Measurements from ENCODE around the gene MAP3K3. TPM values are rescaled to one million over a fixed set of nuclear protein-coding genes. Genes with fewer than 3 reads are reported as not detected.

MAP3K3 gene
- total RNA-seq, 1 experiment from 2014 or later: 19.7 TPM

GRCh38 chr17:63652106-63652505, 29.9 kb downstream of the MAP3K3 start:
- no peak for DNase-seq (ENCODE audit: low read depth)

GRCh38 chr17:63653050-63653449, 30.8 kb downstream of the MAP3K3 start:
- no peak for DNase-seq (ENCODE audit: low read depth)

- DNase-seq (ENCODE audit: low read depth): no peak
These were observed 35.6 kb downstream of the MAP3K3 start for GRCh38 chr17:63657786-63658185.

DNA sequence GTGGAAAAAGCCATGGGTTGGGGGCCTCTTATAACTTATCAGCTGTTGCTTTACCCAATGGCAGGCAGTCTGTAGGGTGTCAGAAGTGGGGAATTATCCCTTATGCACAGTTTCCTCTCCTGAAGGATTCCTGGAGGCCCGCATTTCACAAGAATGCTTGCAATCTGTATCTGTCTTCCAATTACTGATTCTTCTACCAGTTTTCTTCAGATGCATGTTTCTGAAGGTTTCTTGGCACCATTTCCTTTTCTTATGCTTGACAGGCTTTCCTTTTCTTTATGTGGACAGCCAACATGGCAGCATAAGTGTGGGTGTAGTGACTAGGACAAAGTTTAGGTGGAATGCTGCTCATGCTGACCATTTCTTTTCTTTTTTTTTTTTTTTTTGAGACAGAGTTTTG, 36.1 kb downstream of the MAP3K3 start:
- DNase-seq (ENCODE audit: low read depth): no peak

DNA sequence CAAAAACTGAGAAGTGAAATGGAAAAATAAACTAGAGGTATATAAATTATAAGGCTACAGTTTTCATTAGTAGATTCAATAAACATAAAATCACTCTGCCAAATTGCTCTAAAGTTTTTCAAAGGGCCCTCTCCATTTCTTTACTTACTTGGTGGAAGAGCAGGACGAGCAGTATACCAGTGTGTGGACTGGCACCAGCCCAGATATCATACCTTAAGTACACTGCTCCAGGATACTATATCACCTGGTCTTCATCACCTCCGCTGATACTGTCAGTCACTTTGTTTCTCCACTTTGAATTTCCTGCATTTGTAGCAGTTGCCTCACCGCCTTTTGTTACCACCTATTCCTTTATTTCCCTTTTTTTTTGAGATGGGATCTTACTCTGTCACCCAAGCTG, 37.6 kb downstream of the MAP3K3 start:
- DNase-seq (ENCODE audit: low read depth): no peak

DNA sequence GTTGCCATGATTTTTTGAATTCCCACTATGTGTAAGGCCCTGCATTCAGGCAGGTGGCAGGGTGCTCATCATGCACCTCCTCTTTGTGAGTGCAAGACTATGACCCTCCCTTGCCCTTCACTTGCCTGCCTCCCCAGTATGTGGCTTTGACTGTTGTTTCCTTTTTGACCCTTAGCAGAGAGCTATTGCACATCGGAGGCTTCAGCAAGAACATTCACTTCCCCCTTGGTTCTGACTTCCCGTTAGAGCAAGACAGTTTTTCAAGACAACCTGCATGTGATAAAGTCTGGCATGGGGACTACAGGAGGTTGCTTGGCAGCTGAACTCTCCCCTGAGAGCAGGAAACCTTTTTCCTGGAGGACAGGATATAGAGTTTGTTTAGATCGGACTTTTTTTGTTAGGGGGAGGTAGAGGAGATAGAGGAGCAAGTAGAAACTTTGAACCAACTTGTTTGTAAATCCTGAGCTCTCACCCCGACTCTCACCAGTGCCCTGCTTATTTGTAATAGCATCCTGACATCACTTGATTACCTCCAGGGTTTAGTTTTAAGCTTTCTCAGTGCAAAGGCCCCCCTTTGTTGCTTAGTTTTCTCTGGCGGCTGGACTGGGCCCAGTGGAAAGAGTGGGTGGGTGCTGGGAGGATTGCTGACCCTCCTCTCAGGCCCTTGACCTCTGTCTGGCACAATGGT, 43.5 kb downstream of the MAP3K3 start:
- DNase-seq (ENCODE audit: low read depth): no peak

- no peak for DNase-seq (ENCODE audit: low read depth)
These were observed 50.6 kb downstream of the MAP3K3 start for GRCh38 chr17:63672856-63673255.

DNA sequence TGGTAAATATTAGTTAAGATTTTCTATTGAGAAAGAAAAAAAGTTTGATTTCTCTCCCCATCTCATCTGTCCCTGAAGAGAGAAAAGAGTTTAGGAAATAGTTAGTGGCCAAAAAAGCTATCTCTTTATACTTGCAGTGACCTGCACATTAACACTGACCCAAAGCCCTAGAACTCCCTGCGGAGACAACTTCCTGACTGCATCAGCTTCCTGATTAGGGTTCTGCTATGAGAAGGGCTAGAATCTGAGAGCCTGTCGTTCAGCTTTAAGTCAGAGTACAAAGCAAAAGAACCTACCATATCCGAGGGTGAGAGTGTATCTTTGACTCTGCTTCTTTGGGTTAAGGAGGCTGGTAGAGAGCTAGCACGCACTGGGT, 53.0 kb downstream of the MAP3K3 start:
- peak; percentile 33 for DNase-seq (ENCODE audit: low read depth)

GRCh38 chr17:63675607-63676546, 53.7 kb downstream of the MAP3K3 start:
- DNase-seq (ENCODE audit: low read depth): peak; percentile 93

GRCh38 chr17:63676584-63676983, 54.4 kb downstream of the MAP3K3 start:
- DNase-seq (ENCODE audit: low read depth): no peak

DNA sequence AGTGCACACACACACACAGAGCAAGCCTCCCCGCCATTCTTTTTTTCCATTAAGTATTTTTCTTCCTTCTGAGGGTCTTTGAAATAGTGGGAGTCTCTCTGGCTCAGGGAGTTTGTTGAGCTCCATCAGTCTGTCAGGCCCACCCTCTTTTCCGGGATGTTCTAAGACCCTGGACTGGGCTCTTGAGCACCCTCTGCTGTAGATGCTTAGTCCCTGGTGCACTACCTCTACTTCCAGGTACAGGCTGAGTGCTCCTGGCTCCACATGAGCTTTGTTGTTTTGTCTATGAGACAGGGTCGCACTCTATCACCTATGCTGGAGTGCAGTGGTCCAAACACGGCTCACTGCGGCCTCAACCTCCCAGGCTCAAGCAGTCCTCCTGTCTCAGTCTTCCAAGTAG, 57.0 kb downstream of the MAP3K3 start:
- no peak for DNase-seq (ENCODE audit: low read depth)

GRCh38 chr17:63680700-63681099, 58.5 kb downstream of the MAP3K3 start:
- DNase-seq (ENCODE audit: low read depth): no peak

- DNase-seq (ENCODE audit: low read depth): no peak
These were observed 59.3 kb downstream of the MAP3K3 start for GRCh38 chr17:63681530-63681929.

GRCh38 chr17:63682441-63682840, 60.2 kb downstream of the MAP3K3 start:
- no peak for DNase-seq (ENCODE audit: low read depth)

DNA sequence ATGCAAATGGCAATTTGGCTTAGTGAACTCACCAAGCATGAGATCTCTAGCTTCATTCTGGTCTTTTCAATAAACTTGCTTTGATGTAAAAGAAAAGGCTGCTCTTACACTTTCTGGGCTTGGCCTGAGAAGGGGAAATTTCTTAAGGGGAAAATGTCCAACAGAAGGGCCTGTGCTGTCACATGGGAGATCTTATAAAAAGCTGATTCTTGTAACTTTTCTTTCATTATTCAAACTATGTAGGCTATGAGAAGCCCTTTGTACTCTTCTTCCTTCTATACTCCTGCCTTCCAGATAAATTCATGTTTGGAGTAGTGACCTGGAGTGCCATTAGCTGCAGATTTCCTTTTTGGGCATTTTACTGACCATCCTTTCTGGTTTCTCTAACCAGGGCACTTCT, 60.8 kb downstream of the MAP3K3 start:
- no peak for DNase-seq (ENCODE audit: low read depth)

DNA sequence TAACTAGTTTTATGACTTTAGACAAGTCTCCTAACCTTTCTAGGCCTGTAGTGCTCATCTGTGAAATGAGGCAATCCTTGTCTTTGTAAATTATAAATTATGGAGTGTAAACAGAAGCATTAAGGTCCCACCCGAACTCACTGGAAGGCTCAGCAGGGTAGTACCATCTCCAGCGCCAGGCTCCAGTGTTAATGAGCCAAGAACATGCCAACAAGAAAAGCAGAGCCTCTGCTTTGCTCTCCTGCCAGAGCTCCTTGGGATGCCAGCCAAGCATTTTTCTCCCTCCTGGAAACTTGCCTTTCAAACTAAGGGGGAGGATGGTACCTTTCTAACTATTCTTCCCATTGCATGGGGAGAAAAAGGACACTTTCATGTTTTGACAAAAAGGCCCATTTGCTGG, 62.8 kb downstream of the MAP3K3 start:
- DNase-seq (ENCODE audit: low read depth): no peak

DNA sequence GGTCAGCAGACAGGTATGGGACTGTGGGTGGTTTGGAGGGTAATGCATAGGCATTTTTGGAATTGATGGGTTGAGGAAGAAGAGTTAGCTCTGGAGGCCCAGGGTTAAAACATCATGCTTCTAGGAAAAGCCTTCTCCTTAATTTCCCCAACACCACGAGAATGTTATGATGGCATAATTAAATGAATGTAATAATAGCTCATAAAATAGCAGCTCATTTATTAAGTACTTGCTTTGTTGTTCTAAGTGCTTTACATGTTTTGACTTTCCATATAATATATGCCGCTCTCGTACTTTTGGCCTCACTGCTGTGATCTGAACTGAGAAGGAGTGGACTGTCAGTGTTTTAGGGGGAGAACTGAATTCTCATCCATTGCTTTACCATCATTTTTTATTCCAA, 63.4 kb downstream of the MAP3K3 start:
- no peak for DNase-seq (ENCODE audit: low read depth)

GRCh38 chr17:63686138-63686685, 64.0 kb downstream of the MAP3K3 start:
- DNase-seq (ENCODE audit: low read depth): no peak

GRCh38 chr17:63688396-63689020, 66.3 kb downstream of the MAP3K3 start:
- DNase-seq (ENCODE audit: low read depth): no peak

GRCh38 chr17:63689479-63689878, 67.3 kb downstream of the MAP3K3 start:
- no peak for DNase-seq (ENCODE audit: low read depth)

- DNase-seq (ENCODE audit: low read depth): no peak
These were observed 70.1 kb downstream of the MAP3K3 start for GRCh38 chr17:63692195-63692816.

Data from Daoy (cell line).